Osteoblast (primary cell): ENCODE data around the gene GCAT. TPM values are rescaled to one million over a fixed set of nuclear protein-coding genes. Genes with fewer than 3 reads are reported as not detected.

Experiments
- DNase-seq: peaks from one replicate; pipeline ENCODE4 v3.0.0; 2011; ENCODE audit warnings: low spot score, mixed read lengths; ENCODE audit not compliant: insufficient read length; ENCODE audit errors: missing footprints
- H2AFZ ChIP-seq: 2 replicates; pipeline ENCODE4 v1.6.0; 2011; ENCODE audit warnings: mild to moderate bottlenecking, low read length
- H3K27ac ChIP-seq: 2 replicates; pipeline ENCODE4 v1.5.1; 2011; ENCODE audit warnings: mild to moderate bottlenecking, low read depth, low read length, moderate library complexity
- H3K27me3 ChIP-seq: 2 replicates; pipeline ENCODE4 v1.6.0; 2012; ENCODE audit warnings: mild to moderate bottlenecking, control low read depth, inconsistent platforms, low read length, moderate library complexity; ENCODE audit not compliant: insufficient read depth
- H3K36me3 ChIP-seq: 2 replicates; pipeline ENCODE4 v1.5.1; 2011; ENCODE audit warnings: mild to moderate bottlenecking, low read length, control low read depth, moderate library complexity; ENCODE audit not compliant: insufficient read depth
- H3K4me1 ChIP-seq: 2 replicates; pipeline ENCODE4 v1.5.1; 2011; ENCODE audit warnings: mild to moderate bottlenecking, low read length, control low read depth, moderate library complexity; ENCODE audit not compliant: insufficient read depth
- H3K4me2 ChIP-seq: 2 replicates; pipeline ENCODE4 v1.6.0; 2011; ENCODE audit warnings: mild to moderate bottlenecking, low read length; ENCODE audit not compliant: insufficient read depth
- H3K4me3 ChIP-seq: fragments of 200-600 bp; sonication (generic); 3 replicates; pipeline ENCODE4 v1.5.1; 2012; ENCODE audit warnings: mild to moderate bottlenecking, low read length, inconsistent platforms; ENCODE audit not compliant: insufficient read depth
- H3K79me2 ChIP-seq: 2 replicates; pipeline ENCODE4 v1.6.0; 2012; ENCODE audit warnings: mild to moderate bottlenecking, low read length, control low read depth, inconsistent platforms; ENCODE audit not compliant: insufficient read depth
- H3K9me3 ChIP-seq: 2 replicates; pipeline ENCODE4 v1.5.1; 2011; ENCODE audit warnings: low read depth, low read length, control low read depth
- H4K20me1 ChIP-seq: 2 replicates; pipeline ENCODE4 v1.6.0; 2012; ENCODE audit warnings: mild to moderate bottlenecking, low read length, control low read depth; ENCODE audit not compliant: insufficient read depth
- CTCF ChIP-seq: IDR thresholded peaks from 2 replicates; pipeline ENCODE4 v1.5.1; 2011; ENCODE audit warnings: mild to moderate bottlenecking, low read depth, low read length, moderate library complexity; ENCODE audit errors: extremely low read depth
- total RNA-seq: library from RNA; depleted of rRNA; stranded (reverse); fragments of >200 nt; gene quantifications from 2 replicates; pipeline ENCODE4 v1.2.3, GENCODE V29; 2012

GCAT gene
- total RNA-seq, 1 donor = 26.8 TPM

GRCh38 chr22:37818409-37819104 is 10.8 kb downstream of the GCAT start:
- H3K79me2 ChIP-seq = no peaks in the 10 kb centered on the region
- H3K27me3 ChIP-seq = peaks cover 19% of the 10 kb centered on the region
- H3K9me3 ChIP-seq = no peaks in the 10 kb centered on the region
- H2AFZ ChIP-seq = peak overlapping the region; percentile 53
- no peaks in the 10 kb centered on the region for H3K36me3 ChIP-seq
- H3K4me1 ChIP-seq = peaks cover 9% of the 10 kb centered on the region
- peak; percentile 15 for TF ChIP-seq CTCF
- peak overlapping the region; percentile 77 for H3K4me2 ChIP-seq
- peak overlapping the region; percentile 62 for H3K4me3 ChIP-seq
- H3K27ac ChIP-seq = no peak overlapping the region
- DNase-seq = peak; percentile 96
- H4K20me1 ChIP-seq = no peaks in the 10 kb centered on the region

GRCh38 chr22:37819105-37819433 is 11.3 kb downstream of the GCAT start:
- Histone ChIP-seq H3K36me3 (no peaks in the 10 kb centered on the region), H3K27ac (no peak overlapping the region), H3K79me2 (no peaks in the 10 kb centered on the region), H3K27me3 (peaks cover 19% of the 10 kb centered on the region), H3K9me3 (no peaks in the 10 kb centered on the region), H3K4me3 (peak overlapping the region; percentile 62), H3K4me1 (peaks cover 9% of the 10 kb centered on the region), H4K20me1 (no peaks in the 10 kb centered on the region), H3K4me2 (peak overlapping the region; percentile 77), H2AFZ (peak overlapping the region; percentile 53)
- no peak for DNase-seq
- TF ChIP-seq CTCF = no peak

DNA sequence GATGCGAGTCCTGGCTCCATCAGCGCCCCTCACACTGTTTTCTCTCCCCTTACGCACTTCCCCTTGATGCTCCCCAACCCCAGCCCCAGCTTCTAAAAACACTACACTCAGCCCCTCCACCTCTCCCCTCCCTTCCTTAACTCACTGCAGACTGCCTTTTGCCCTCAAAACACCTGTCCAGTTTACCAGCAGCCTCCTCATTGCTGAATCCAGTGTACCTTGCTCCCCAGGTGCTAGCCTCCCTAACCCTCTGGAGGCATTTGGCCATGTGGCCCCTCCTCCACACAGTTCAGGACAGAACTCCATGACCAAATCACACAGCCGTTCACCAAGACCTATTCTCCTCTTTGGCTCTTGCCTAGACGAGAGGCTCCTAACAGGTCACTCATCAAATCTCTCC is 12.6 kb downstream of the GCAT start:
- H3K4me1 ChIP-seq = peaks cover 9% of the 10 kb centered on the region
- H4K20me1 ChIP-seq = no peaks in the 10 kb centered on the region
- no peaks in the 10 kb centered on the region for H3K36me3 ChIP-seq
- no peak overlapping the region for H3K4me2 ChIP-seq
- no peak overlapping the region for H3K27ac ChIP-seq
- TF ChIP-seq CTCF = no peak
- H3K9me3 ChIP-seq = no peaks in the 10 kb centered on the region
- peak; percentile 67 for DNase-seq
- no peak overlapping the region for H2AFZ ChIP-seq
- no peaks in the 10 kb centered on the region for H3K79me2 ChIP-seq
- H3K4me3 ChIP-seq = no peak overlapping the region
- H3K27me3 ChIP-seq = peaks cover 19% of the 10 kb centered on the region

GRCh38 chr22:37822079-37822833 is 14.5 kb downstream of the GCAT start:
- TF ChIP-seq CTCF = no peak
- DNase-seq = peak; percentile 62

More at GRCh38 chr22:37822079-37822833, 14.5 kb downstream of the GCAT start:
- H3K4me2 ChIP-seq = no peak overlapping the region
- H3K4me3 ChIP-seq = no peak overlapping the region
- peaks cover 19% of the 10 kb centered on the region for H3K27me3 ChIP-seq
- no peak overlapping the region for H3K27ac ChIP-seq
- peaks cover 9% of the 10 kb centered on the region for H3K4me1 ChIP-seq
- H3K9me3 ChIP-seq = no peaks in the 10 kb centered on the region
- H3K36me3 ChIP-seq = no peaks in the 10 kb centered on the region
- H3K79me2 ChIP-seq = no peaks in the 10 kb centered on the region
- H4K20me1 ChIP-seq = no peaks in the 10 kb centered on the region
- no peak overlapping the region for H2AFZ ChIP-seq
